Superior temporal gyrus (tissue), 1 donor: ENCODE measurements around the gene C10orf62.
"Not testable (repeated sequence)": the region's sequence is repeated elsewhere in the genome, so short reads cannot be mapped to it uniquely, and the experiment has no call there.

ENCODE experiments used
- DNase-seq: peaks from one replicate; pipeline ENCODE4 v3.0.0-alpha.2; 2016; ENCODE audit errors: extremely low spot score

C10orf62 gene, protein sequence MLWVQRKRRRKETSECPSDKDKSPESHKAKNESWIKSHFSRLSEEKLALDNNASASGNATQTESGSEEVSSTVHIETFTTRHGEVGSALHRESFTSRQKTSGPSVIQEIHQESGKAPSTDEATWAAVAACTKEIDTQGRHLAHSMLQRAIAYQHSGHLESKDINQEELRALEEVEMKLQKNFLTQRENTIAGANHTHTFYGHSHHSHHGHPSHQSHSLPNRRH

GRCh38 chr10:97589479-97589878, at the start of gene C10orf62:
Gene C10orf62, plus strand, starts transcription at chr10:97589721. Its CDS starts 177 bp downstream, at chr10:97589898.
- no peak for DNase-seq

- DNase-seq: no peak
Measured at GRCh38 chr10:97540669-97541500, 48.6 kb upstream of the C10orf62 start.

DNA sequence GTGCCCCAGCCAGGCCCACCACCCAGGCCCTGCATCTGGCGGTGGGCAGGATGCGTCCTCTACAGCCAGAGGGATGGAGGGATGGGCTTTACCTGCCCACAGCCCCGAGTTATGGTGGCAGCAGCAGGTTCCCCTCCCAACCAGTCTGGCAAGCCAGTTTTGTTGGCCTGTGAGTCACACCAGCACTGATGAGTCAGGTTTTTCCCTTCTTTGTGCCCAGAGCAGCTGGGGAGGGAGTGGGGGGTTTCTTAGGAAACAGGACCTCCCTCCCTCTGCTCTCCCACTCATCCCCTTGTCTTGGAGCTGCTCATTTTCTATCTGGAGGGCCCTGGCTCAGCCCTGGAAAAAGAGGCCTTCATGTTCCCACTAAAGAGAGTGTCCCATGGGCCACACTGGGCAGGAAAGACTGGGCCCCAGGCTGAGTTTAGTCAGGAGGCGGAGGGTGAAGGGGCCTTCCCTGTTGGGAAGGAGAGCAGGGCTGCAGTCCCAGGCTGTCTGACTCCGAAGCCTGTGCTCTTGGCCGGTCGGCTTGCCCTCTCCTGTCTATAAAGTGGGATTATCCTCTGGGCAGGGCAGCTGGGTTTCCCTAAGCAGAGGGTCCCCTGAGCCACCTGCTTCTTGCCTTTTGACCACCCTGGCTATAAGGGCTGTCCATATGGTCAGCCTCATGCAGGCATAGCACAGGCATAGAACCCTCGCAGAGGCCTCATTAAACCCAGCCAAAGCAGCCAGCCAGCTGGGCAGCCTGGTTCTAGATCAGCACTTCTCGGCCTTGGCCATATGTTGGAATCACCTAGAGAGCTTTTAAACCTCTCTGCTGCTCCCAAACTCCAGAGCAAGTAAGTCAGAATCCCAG, 47.1 kb upstream of the C10orf62 start:
- DNase-seq: peak; percentile 71

DNA sequence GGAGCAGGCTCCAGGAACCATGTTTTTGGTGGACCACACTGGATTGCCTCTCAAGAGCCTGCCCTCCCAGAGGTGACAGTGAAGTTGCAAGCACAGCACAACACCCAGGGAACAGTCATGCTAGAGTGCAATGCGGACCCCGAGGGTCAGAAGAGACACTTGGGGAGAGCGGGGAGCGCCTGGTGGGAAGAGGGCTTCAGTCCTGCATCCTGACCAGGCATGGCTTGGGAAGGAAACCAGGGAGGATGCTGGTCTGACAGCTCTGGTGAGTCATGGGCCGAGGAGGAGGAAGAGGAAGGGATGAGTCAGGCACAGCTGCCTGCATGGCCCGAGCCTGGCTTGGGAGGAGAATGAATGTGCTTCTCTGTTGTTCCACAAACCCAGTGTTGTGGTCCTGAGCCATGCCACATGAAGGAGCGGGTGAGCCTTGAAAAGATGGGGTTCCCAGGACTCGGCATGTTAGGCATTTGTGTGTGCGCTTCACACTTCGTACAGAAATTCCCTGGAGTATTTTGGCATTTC, 46.4 kb upstream of the C10orf62 start:
- DNase-seq: peak; percentile 94

DNA sequence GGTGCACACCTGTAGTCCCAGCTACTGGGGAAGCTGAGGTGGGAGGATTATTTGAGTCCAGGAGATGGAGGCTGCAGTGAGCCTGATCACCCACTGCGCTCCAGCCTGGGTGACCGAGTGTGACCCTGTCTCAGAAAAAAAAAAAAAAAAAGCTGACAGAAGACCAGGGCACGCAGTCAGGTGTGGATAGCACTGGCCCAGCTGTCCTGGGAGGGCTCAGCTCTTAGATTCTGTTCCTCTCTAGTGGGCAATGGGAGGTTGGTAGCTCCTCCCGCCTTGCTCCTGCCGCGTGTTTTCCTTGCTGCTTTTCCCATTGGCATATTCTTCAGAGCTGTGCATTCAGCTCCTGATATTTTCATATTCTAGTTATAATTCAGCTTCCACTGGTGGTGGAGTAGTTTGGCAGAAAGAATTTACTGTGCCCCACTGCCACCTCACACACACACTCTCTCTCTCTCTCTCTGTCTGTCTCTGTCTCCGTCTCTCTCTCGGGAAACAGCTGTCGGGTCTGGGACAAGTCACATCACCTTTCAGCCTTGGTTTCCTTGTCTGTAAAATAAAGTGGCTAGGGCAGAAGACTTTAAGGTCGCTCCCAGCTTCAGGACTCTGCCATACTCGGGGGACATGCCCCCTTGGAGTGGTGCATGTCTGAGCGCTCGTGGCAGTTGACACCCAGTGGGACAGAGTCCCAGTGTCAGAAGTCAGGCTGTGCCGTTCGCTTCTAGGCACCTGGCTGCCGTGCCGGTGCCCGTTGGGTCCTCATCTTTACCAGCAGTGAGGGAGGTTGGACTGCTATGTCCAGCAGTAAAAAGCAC, 42.9 kb upstream of the C10orf62 start:
- no peak for DNase-seq

DNA sequence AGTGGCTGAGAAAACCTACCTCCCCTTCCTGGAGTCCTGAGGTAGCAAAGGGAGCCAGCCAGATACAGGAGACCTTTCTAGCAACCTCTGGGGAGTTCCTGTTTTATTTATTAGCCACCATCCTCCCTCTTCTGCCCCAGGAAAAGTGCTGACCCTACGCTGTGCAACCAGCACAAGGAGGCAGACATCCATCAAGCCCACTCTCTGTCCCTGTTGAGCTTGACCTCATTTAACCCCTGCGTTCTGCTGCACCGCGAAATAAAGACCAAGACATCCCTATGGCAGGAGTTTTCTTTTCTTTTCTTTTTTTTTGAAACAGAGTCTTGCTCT, 42.3 kb upstream of the C10orf62 start:
- DNase-seq: no peak

- DNase-seq: no peak
Measured at GRCh38 chr10:97547962-97548361, 41.6 kb upstream of the C10orf62 start.

DNA sequence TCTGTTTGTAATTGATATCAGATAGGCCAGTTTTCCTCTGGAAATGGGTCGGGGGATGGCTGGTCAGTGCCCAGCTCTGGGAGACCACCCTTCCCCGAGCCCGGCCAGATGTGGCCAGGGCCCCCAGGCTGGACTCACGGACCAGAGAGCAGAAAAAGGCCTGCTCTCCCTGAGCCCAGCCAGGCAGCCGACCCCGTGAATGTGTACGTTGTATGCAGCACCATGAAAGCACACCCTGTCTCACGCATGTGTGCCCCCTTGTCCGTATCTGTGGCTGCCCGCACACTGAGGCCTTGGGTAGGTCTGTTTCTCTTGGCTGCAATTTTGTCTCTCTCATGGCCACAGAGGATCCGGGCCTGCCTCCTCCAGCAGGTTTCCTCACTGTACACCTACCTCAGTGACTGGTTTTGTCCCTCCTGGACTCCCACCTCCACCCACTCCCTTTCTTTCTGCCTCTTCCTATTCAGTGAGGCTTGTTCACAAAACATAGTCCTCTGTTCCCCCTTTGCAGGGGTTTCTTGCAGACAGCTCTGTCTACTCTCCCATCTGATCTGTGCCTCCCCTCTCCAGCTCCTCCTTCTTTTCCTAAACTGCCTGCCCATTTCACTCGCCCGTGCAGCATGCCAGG, 40.6 kb upstream of the C10orf62 start:
- DNase-seq: no peak

DNA sequence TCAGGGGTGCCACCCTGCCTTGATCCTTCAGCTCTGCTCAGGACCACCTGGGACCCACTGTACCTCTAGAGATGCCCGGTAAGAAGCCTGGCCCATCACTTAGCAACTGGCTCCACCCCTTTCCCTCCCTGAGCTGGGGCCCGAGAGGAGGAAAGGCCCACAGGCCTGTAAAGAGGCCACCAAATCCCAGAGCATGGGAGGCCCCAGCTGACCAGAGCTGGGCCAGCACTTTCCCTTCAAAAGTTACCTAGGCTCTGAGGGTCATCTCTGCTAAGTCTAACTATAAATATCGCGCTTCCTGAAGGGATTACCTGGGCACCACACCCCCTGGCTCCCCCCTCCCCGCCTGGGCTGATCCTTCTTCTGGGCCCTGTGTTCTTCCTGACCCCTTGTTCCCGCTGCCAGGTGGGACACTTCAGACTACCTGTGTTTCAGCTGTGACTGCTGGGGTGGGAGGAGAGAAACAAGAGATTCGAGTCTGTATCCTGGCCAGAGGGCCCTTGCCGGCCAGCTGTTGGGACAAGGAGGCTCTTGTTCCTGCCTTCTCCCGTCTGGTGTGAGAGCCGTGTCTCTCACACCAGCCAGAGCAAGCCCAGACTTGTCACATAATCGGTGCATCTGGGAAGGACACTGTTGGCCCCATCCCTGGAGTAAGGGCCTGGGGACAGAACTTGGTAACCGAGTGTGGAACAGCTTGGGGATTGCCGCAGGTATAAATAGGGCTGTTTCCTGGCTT, 39.8 kb upstream of the C10orf62 start:
- DNase-seq: peak; percentile 75

DNA sequence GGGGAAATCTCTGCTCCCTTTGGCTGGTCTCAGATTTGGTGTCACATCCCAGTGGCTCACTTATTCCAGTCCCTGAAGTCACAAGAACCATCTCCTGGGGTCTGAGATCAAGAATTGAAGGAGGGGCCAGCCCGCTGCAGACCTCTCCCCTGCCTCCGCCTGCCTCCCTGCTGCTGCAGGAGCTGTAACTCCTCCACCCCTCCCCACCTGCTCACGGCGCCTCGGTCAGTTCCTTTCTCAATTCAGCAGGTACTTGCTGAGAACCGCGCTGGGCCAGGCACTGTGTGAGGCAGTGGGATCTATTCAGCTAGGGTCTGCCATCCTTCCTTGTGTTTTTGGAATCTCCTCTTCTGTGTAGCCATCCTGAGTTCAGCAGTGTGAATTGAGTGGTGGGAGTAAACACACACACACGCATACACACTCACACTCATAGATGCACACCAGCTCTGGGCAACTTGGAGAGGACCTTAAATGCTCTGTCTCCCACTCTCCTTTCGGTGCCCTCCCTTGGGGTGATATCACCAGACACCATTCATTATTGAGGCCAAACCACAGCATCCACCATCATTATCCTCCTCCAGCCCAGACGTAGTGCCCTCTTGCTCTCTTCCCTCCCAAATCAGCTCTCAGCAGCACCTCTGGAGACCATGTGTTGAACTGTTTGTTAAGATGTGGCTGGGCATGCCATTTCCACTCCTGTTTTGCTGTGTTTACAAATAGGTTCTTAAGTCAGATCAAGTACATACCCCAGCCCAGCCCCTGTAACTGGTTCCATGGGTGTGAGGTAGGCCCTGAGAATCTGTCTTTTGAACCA, 39.0 kb upstream of the C10orf62 start:
- DNase-seq: no peak

DNA sequence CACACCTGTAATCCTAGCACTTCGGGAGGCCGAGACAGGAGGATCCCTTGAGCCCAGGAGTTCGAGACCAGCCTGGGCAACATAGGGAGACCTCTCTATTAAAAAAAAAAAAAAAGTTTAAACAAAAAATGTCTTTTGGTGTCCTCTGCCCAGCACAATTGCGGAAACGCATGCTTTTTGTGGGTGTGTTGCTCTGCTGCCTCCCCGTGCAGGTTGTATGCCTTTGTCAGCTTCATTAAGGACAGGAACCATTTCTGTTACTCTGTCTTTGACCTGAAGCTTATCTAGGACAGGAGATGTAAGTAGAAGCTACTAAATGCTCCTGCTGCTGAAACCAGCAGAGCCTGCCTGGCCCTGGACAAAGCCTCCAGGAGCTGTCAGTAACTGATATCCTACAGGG, 38.2 kb upstream of the C10orf62 start:
- DNase-seq: no peak

GRCh38 chr10:97553575-97554031, 35.9 kb upstream of the C10orf62 start:
- DNase-seq: peak; percentile 84

DNA sequence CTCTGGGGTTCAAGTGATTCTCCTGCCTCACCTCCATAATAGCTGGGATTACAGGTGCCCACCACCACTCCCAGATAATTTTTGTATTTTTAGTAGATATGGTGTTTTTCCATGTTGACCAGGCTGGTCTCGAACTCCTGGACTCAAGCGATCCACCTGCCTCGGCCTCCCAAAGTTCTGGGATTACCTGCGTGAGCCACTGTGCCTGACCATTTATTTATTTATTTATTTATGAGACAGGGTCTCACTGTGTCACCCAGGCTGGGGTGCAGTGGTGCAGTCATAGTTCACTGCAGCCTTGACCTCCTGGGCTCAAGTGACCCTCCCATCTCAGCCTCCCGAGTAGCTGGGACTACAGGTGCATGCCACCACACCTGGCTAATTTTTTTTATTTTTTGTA, 35.2 kb upstream of the C10orf62 start:
- not testable (repeated sequence) for DNase-seq

- DNase-seq: not testable (repeated sequence)
Measured at GRCh38 chr10:97555541-97555940, 34.0 kb upstream of the C10orf62 start.

DNA sequence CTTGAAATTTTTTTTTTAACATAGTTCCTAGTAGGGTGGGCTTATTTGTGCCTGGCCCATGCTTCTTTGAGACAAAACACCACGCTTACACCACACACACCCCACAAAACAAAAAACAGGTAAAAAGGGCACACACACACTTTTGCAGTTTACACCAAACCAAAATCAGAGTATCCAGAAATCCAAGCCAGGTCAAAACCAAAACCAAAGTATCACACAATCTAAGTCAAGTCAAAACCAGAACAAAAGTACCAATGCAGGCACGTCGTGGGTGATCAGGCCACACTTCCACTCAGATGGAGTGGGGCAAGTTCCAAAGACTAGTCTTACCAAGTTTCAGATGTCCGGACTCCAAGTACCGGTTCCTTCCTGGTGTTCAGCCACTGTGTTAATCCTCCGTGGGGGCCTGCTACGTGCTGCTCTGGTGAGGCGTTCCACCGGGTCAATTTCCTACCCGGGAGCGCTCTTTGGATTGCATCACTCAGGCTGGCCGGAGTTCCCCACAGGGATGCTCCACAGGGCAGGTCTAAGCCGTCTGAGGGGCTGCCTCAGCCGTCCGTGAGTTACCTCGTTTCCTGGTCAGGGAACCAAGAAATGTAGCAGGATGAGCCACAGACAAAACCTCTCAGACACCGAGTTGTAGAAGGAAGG, 28.7 kb upstream of the C10orf62 start:
- DNase-seq: not testable (repeated sequence)

DNA sequence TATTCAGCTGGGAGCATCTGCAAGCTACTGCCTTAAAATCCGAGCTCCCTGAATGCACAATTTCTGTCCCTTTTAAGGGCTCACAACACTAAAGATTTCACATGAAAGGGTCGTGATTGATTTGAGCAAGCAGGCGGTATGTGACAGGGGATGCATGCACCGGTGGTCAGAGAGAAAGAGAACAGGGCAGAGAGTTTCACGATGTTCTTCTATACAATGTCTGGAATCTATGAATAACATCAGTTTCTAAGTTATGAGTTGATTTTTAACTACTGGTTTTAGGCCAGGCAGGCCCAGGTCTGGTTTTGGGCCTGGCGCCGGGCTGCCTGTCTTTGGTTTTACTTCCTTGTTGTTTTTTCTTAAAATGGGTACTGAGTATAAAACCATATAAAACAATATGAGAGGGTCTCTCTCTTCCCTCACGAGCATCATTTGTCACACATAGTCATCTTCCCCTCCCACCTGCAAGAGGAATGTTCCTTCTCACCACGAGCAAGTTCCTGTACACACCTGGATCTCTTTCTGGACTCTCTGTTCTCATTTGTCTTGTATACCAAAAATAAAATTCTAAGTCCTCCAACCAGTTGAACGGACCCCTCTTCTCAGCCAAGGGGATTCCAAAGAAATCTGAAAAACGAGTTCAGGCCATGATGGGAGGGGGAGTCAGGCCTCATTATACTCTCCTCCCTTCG, 28.0 kb upstream of the C10orf62 start:
- DNase-seq: not testable (repeated sequence)

DNA sequence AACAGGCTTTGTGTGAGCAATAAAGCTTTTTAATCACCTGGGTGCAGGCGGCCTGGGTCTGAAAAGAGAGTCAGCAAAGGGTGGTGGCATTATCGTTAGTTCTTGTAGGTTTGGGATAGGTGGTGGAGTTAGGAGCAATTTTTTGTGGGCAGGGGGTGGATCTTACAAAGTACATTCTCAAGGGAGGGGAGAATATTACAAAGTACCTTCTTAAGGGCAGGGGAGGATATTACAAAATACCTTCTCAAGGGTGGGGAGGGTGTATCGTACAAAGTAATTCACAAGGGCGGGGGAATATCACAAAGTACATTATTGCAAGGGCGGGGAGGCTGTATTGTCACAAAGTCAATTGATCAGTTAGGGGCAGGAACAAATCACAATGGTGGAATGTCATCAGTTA, 27.2 kb upstream of the C10orf62 start:
- DNase-seq: not testable (repeated sequence)

- DNase-seq: no peak
Measured at GRCh38 chr10:97563337-97563736, 26.2 kb upstream of the C10orf62 start.
